Activated CD4-positive, alpha-beta T cell treated with anti-CD3 and anti-CD28 coated beads for 24 hours (primary cell): ENCODE results near the gene FXYD1.
"Not testable (repeated sequence)": the region's sequence is repeated elsewhere in the genome, so short reads cannot be mapped to it uniquely, and the experiment has no call there.

Experiments
- DNase-seq, 2 donors: peaks; one replicate each; pipeline ENCODE4 v3.0.0-alpha.2; 2020; ENCODE audit warnings: low read depth in 2 of 2

The FXYD1 gene

GRCh38 chr19:35143231-35143715, 4.6 kb downstream of the FXYD1 start, which contains the start of gene FXYD7:
FXYD7 (plus strand) TSS chr19:35143255; CDS start chr19:35143334, 79 bp downstream.
- DNase-seq: no peak

- no peak for DNase-seq
Observed at GRCh38 chr19:35143818-35144217, 5.2 kb downstream of the FXYD1 start.

GRCh38 chr19:35144259-35144599, 5.6 kb downstream of the FXYD1 start:
- no peak for DNase-seq

GRCh38 chr19:35144600-35145436, 6.2 kb downstream of the FXYD1 start:
- no peak for DNase-seq

- no peak for DNase-seq
Observed at GRCh38 chr19:35146746-35147459, 8.3 kb downstream of the FXYD1 start.

- DNase-seq: no peak
Observed at GRCh38 chr19:35149463-35149862, 10.8 kb downstream of the FXYD1 start.

GRCh38 chr19:35150445-35150844, 11.8 kb downstream of the FXYD1 start:
- no peak for DNase-seq

GRCh38 chr19:35151273-35152065, 12.8 kb downstream of the FXYD1 start:
- no peak for DNase-seq

- not testable (repeated sequence) for DNase-seq
Observed at GRCh38 chr19:35153129-35153522, 14.5 kb downstream of the FXYD1 start.

GRCh38 chr19:35153701-35154524, 15.3 kb downstream of the FXYD1 start:
- peak; percentile 69 to 71 for DNase-seq

- peak; percentile 73 to 79 for DNase-seq
Observed at GRCh38 chr19:35154525-35155406, 16.1 kb downstream of the FXYD1 start, which contains the start of gene FXYD5. FXYD5 (plus strand) TSS chr19:35154735; CDS start chr19:35155551, 816 bp downstream.

- DNase-seq: peak in 1 of 2 donors; percentile 30
Observed at GRCh38 chr19:35155441-35155840, 16.8 kb downstream of the FXYD1 start.

GRCh38 chr19:35155981-35156672, 17.5 kb downstream of the FXYD1 start:
- no peak for DNase-seq

GRCh38 chr19:35156673-35157014, 18.0 kb downstream of the FXYD1 start:
- DNase-seq: no peak

GRCh38 chr19:35157431-35157830, 18.8 kb downstream of the FXYD1 start:
- DNase-seq: no peak

GRCh38 chr19:35159606-35160005, 21.0 kb downstream of the FXYD1 start:
- DNase-seq: no peak

- DNase-seq: no peak
Observed at GRCh38 chr19:35160629-35161433, 22.2 kb downstream of the FXYD1 start.

GRCh38 chr19:35161434-35161743, 22.8 kb downstream of the FXYD1 start:
- no peak for DNase-seq
